ENCODE data around the gene POLE4.

POLE4 gene
- total RNA-seq: 23.2 to 29.1 reads per million in 2 experiments

- peak; percentile 88 for DNase-seq (ENCODE audit: low read depth)
These were observed at the start of gene POLE4 for GRCh38 chr2:74958274-74959105. Gene POLE4, plus strand, starts transcription at chr2:74958643. Its CDS starts 37 bp downstream, at chr2:74958680.

- DNase-seq (ENCODE audit: low read depth): no peak
These were observed 49.5 kb upstream of the POLE4 start for GRCh38 chr2:74908748-74909444.

- no peak for DNase-seq (ENCODE audit: low read depth)
These were observed 48.2 kb upstream of the POLE4 start for GRCh38 chr2:74910245-74910644.

GRCh38 chr2:74911061-74911460 lies 47.4 kb upstream of the POLE4 start:
- DNase-seq (ENCODE audit: low read depth): no peak

- no peak for DNase-seq (ENCODE audit: low read depth)
These were observed 42.7 kb upstream of the POLE4 start for GRCh38 chr2:74915743-74916142.

- DNase-seq (ENCODE audit: low read depth): no peak
These were observed 42.0 kb upstream of the POLE4 start for GRCh38 chr2:74916394-74916793.

GRCh38 chr2:74917702-74918619 lies 40.5 kb upstream of the POLE4 start:
- no peak for DNase-seq (ENCODE audit: low read depth)

GRCh38 chr2:74919827-74920226 lies 38.6 kb upstream of the POLE4 start:
- DNase-seq (ENCODE audit: low read depth): peak; percentile 51

- DNase-seq (ENCODE audit: low read depth): no peak
These were observed 37.2 kb upstream of the POLE4 start for GRCh38 chr2:74921236-74921736.

- DNase-seq (ENCODE audit: low read depth): no peak
These were observed 35.7 kb upstream of the POLE4 start for GRCh38 chr2:74922592-74923227.

- no peak for DNase-seq (ENCODE audit: low read depth)
These were observed 33.8 kb upstream of the POLE4 start for GRCh38 chr2:74924463-74925265.

- no peak for DNase-seq (ENCODE audit: low read depth)
These were observed 33.1 kb upstream of the POLE4 start for GRCh38 chr2:74925361-74925786.

- no peak for DNase-seq (ENCODE audit: low read depth)
These were observed 30.8 kb upstream of the POLE4 start for GRCh38 chr2:74927621-74928020.

- DNase-seq (ENCODE audit: low read depth): no peak
These were observed 27.5 kb upstream of the POLE4 start for GRCh38 chr2:74930811-74931486.

GRCh38 chr2:74931940-74932339 lies 26.5 kb upstream of the POLE4 start:
- no peak for DNase-seq (ENCODE audit: low read depth)

- DNase-seq (ENCODE audit: low read depth): no peak
These were observed 22.5 kb upstream of the POLE4 start for GRCh38 chr2:74935975-74936391.

GRCh38 chr2:74937221-74937880 lies 21.1 kb upstream of the POLE4 start:
- no peak for DNase-seq (ENCODE audit: low read depth)

GRCh38 chr2:74938264-74938663 lies 20.2 kb upstream of the POLE4 start:
- DNase-seq (ENCODE audit: low read depth): no peak

Data from T follicular helper cell (primary cell).